CD4-positive, alpha-beta T cell treated with Interleukin-4 for 4 hours (primary cell): ENCODE measurements around the gene GGN.
"Not testable (repeated sequence)": the region's sequence is repeated elsewhere in the genome, so short reads cannot be mapped to it uniquely, and the experiment has no call there.

ENCODE experiments used
- DNase-seq: peaks from one replicate; pipeline ENCODE4 v3.0.0-alpha.2; 2020

Gene GGN

GRCh38 chr19:38386300-38386970 lies 1.4 kb downstream of the GGN start:
- DNase-seq = no peak

- no peak for DNase-seq
Measured at GRCh38 chr19:38385804-38386257, 2.0 kb downstream of the GGN start.

- DNase-seq = no peak
Measured at GRCh38 chr19:38385057-38385803, 2.6 kb downstream of the GGN start.

DNA sequence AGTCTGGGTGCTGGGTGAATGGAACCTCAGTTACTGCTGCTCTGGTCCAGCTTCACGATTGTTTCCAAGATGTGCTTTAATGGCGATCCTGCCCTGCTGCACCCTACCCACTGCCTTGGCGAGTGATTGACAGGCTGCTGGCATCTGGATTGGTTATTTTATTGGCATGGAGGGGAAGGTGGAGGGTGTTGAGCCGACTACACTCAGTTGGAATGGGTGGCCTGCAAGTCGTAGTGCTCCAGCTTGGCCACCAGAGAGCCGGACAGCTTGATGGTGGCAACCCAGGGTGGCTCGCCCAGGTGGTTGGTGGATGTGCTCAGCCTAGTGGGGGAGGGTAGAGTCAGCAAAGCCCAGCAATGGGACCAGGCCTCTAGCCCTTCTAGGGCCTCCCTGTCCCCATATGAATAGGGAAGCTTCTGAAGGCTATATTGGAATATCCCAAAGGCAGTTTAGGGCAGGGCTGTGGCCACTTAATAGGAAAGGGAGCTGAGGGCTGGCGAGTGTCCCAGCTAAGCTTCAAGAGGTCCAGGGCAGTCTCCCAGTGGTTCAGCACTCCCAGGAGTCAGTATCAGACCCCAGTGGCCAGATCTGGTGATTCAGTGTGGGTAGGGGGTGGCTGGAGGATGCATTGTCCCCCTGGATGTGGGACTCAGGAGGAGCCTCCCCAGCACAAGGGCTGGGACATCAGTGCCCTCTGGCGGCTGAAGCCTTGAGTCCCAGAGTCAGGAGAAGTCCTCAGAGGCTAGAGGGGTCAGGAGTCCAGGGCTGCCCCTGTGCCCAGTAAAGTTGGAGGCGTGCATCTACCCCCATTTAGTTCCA lies 3.4 kb downstream of the GGN start:
- no peak for DNase-seq

GRCh38 chr19:38383743-38384142 lies 4.1 kb downstream of the GGN start:
- no peak for DNase-seq

GRCh38 chr19:38383184-38383583 lies 4.7 kb downstream of the GGN start:
- DNase-seq = no peak

DNA sequence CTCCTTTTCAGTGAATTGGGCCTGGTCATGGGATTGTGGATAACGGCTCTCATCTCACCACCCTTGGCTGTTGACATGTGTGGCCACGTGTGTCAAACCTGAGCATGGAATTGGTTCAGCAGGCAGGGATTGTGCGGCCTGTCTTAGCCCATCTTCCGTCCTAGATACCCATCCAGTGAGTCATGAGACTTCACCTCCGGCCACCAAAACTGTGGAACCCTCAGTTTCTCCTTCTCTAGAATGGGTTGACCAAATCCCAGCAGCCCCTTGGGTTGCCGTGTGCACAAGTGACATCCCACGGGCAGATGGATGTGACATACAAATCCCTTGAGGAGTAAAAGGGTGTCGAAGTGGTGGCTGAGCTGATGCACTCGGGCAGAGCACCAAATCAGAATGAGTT lies 6.7 kb downstream of the GGN start:
- DNase-seq = no peak

DNA sequence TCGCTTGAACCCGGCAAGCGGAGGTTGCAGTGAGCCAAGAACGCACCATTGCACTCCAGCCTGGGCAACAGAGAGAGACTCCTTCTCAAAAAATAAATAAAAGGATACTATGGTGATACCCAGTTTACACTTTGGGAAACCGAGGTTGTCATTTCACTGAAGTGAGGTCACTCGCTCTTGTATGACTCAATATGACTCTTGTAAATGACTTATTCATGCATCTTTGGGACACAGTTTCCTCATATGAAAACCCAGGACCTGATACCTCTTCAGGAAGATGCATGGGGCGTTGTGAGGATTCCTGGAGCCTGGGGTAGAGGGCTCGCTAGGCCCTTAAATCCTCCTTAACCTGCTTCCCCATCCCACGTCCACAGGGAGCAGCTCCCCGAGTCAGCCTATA lies 9.0 kb downstream of the GGN start:
- no peak for DNase-seq

GRCh38 chr19:38377052-38377451 lies 10.8 kb downstream of the GGN start:
- no peak for DNase-seq

GRCh38 chr19:38376576-38376975 lies 11.3 kb downstream of the GGN start:
- DNase-seq = no peak

DNA sequence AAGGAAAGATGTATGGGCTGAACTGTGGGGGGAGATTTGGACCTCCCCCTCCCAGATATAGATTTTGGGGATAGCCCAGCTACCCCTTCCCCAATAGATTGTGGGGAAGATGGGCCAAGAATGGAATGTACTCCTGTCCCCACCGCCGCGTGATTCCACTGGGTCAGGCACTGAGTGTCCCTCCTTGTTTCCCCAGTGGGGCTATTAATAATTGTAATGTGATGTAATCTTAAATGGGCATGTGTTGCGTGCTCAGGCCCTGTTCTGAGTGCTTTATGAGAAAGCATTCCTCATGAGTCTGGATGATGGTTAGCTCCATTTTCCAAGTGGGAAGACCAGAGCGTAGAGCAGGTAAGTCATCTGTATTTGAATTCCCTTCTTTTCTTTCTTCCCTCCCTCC lies 12.1 kb downstream of the GGN start:
- no peak for DNase-seq

DNA sequence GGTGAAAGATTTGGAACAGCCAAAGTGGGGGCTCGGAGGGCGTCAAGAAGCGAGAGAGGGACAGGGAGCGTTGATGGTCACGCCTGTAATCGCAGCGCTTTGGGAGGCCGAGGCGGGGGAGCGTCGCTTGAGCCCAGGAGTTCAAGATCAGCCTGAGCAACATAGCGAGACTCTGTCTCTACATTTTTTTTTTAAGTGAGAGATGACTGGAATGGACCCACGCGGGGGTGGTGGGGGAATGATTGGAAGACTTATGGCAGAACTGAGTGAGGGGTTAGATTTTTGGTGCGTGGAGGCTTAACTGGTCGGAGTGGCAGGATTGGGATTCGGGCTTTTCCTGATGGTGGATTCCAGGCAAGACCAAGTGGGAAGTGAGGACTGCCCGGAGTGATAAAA lies 12.7 kb downstream of the GGN start:
- no peak for DNase-seq

GRCh38 chr19:38374332-38375097 lies 13.3 kb downstream of the GGN start, which contains the start of gene PSMD8:
PSMD8 (plus strand) TSS chr19:38374571; CDS start chr19:38374602, 31 bp downstream.
- DNase-seq = peak; percentile 100

DNA sequence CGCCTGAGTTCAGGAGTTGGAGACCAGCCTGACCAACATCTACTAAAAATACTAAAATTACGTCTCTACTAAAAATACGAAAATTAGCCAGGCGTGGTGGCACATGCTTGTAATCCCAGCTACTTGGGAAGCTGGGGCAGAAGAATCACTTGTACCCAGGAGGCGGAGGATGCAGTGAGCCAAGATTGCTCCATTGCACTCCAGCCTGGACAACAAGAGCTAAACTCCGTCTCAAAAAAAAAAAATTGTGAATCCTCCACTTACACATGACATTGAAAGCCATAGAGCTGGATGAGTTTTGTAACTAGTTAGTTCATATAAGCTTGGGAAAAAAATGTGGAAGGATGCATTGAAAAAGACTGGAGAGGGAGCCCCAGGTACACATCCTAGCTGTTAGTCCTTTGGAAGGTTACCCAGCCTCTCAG lies 13.9 kb downstream of the GGN start:
- DNase-seq = no peak

DNA sequence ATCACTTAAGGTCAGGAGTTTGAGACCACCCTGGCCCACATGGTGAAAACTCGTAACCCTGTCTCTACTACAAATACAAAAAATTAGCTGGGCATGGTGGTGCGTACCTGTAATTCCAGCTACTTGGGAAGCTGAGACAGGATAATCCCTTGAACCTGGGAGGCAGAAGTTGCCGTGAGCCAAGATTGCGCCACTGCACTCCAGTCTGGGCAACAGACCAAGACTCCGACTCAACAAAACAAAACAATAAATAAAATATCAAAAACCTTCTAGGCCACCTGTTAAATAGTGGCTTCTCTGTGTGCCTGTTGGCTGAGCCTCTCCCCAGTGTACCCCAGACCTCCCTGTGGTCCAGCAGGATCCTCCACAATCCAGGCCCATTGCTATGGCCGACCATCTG lies 16.8 kb downstream of the GGN start:
- DNase-seq = no peak

DNA sequence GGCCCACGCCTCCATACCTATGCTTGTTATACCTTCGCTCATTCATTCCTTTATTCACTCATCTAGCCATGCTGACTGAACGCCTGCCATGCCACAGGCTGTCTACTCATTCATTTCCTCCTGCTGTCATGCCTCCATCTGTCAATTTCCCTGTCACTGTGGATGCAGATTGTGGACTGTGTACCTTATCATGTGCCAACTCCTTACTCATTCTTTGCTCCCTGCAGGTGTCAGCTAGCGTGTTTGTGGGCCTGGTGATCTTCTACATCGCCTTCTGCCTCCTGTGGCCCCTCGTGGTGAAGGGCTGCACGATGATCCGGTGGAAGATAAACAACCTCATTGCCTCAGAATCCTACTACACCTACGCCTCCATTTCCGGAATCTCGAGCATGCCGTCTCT lies 17.5 kb downstream of the GGN start:
- no peak for DNase-seq

GRCh38 chr19:38369584-38369983 lies 18.2 kb downstream of the GGN start:
- DNase-seq = no peak

GRCh38 chr19:38367041-38367440 lies 20.8 kb downstream of the GGN start:
- DNase-seq = no peak

- DNase-seq = not testable (repeated sequence)
Measured at GRCh38 chr19:38362946-38363688, 24.7 kb downstream of the GGN start.

- peak; percentile 60 for DNase-seq
Measured at GRCh38 chr19:38362076-38362945, 25.5 kb downstream of the GGN start.

- peak; percentile 47 for DNase-seq
Measured at GRCh38 chr19:38361633-38362075, 26.2 kb downstream of the GGN start.
